T-cell (primary cell): ENCODE data around the gene DNASE1. TPM values are rescaled to one million over a fixed set of nuclear protein-coding genes. Genes with fewer than 3 reads are reported as not detected.
A peak's percentile ranks its signal among the peaks of the same experiment; 100 is the strongest.

Experiments used
- ATAC-seq, 4 experiments: fragments of 200-7000 bp in 3 of 4; fragments of 150-1000 bp in 1 of 4; cut with Tn5 transposase; replicated peaks in 1 of 4; 1 replicate in 3 of 4; 2 replicates in 1 of 4; pipeline ENCODE4 v1.10.0; 2021; ENCODE audit warnings: moderate library complexity in 3 of 4, mild to moderate bottlenecking in 2 of 4, moderate number of reproducible peaks in 1 of 4
- CTCF ChIA-PET, 2 donors: fragments of 300-600 bp; sonication (Branson Sonifier 250); formaldehyde crosslinking; loops; one replicate each; lab custom pipeline; 2022; ENCODE audit warnings: antibody characterized with exemption in 2 of 2; lab: Charles Lee
- POLR2A ChIA-PET, 2 donors: fragments of 300-600 bp; sonication (Branson Sonifier 250); formaldehyde crosslinking; loops; one replicate each; lab custom pipeline; 2022; ENCODE audit warnings: antibody characterized with exemption in 2 of 2; lab: Charles Lee
- DNase-seq, 35 experiments: peaks; one replicate each; pipeline versions ENCODE4 v3.0.0 to v3.0.0-alpha.2; 2013 to 2023
- H3K27ac ChIP-seq: one replicate; pipeline ENCODE4 v1.5.1; 2013; ENCODE audit warnings: low read length
- H3K27me3 ChIP-seq, 2 experiments: replicated peaks in 1 of 2; 1 replicate in 1 of 2; 2 replicates in 1 of 2; pipeline versions ENCODE4 v1.6.1 to v1.7.0; 2013; ENCODE audit warnings: low read length in 1 of 2, mixed read lengths in 1 of 2; ENCODE audit not compliant: control insufficient read depth in 2 of 2, insufficient read depth in 2 of 2; ENCODE audit errors: extremely low read depth in 1 of 2
- H3K36me3 ChIP-seq, 2 donors: 1 replicate in 1 of 2; 2 replicates in 1 of 2; pipeline versions ENCODE4 v1.6.1 to v1.7.0; 2013; ENCODE audit warnings: low read length in 1 of 2; ENCODE audit not compliant: control insufficient read depth in 2 of 2, insufficient read depth in 1 of 2; ENCODE audit errors: extremely low read depth in 1 of 2
- H3K4me1 ChIP-seq, 2 experiments: 1 replicate in 1 of 2; 2 replicates in 1 of 2; pipeline versions ENCODE4 v1.6.1 to v1.7.0; 2013; ENCODE audit warnings: low read length in 2 of 2, mixed read lengths in 1 of 2; ENCODE audit not compliant: insufficient read depth in 2 of 2, control insufficient read depth in 1 of 2; ENCODE audit errors: extremely low read depth in 1 of 2
- H3K4me3 ChIP-seq, 2 donors: 1 replicate in 1 of 2; 2 replicates in 1 of 2; pipeline versions ENCODE4 v1.5.1 to v1.7.0; 2013; ENCODE audit warnings: mild to moderate bottlenecking in 2 of 2, low read length in 1 of 2, moderate library complexity in 1 of 2; ENCODE audit not compliant: control insufficient read depth in 1 of 2; ENCODE audit errors: extremely low read depth in 1 of 2
- H3K9me3 ChIP-seq: 2 replicates; pipeline ENCODE4 v1.7.0; 2013
- H3K27ac Mint-ChIP-seq, 2 donors: one replicate each; pipeline ENCODE4 v1.8.0; 2020 to 2021; ENCODE audit warnings: mild to moderate bottlenecking in 2 of 2, mixed read lengths in 2 of 2
- H3K27me3 Mint-ChIP-seq, 2 donors: one replicate each; pipeline ENCODE4 v1.8.0; 2021 to 2022; ENCODE audit warnings: mixed read lengths in 2 of 2
- H3K36me3 Mint-ChIP-seq: one replicate; pipeline ENCODE4 v1.8.0; 2021; ENCODE audit warnings: mixed read lengths
- H3K4me1 Mint-ChIP-seq, 3 donors: one replicate each; pipeline ENCODE4 v1.8.0; 2020 to 2022; ENCODE audit warnings: mixed read lengths in 3 of 3, mild to moderate bottlenecking in 1 of 3
- H3K4me3 Mint-ChIP-seq, 3 donors: one replicate each; pipeline ENCODE4 v1.8.0; 2020 to 2022; ENCODE audit warnings: mild to moderate bottlenecking in 3 of 3, mixed read lengths in 3 of 3, moderate library complexity in 3 of 3
- H3K9me3 Mint-ChIP-seq, 3 donors: one replicate each; pipeline ENCODE4 v1.8.0; 2020 to 2022; ENCODE audit warnings: mixed read lengths in 3 of 3
- WGBS: methylation state at CpG from one replicate; pipeline ENCODE4 v1.1.5; 2013; ENCODE audit warnings: missing lambda C conversion rate; ENCODE audit not compliant: insufficient coverage; 5-methylcytosine and 5-hydroxymethylcytosine counted together
- total RNA-seq, 35 experiments: library from RNA in 6 of 35; stranded (reverse) in 6 of 35; fragments of 120-200 nt in 1 of 35; gene quantifications; one replicate each; pipeline versions ENCODE4 v1.2.1 to v1.2.4 and lab custom pipeline; 2013 to 2026

Gene DNASE1
- total RNA-seq, 5 donors from 2014 or later (not counting 1 experiment from before 2014, with no cell fraction given) = 22.6 to 54.4 (median 52.7) TPM

- Mint-ChIP-seq H3K36me3 (no peaks in the 10 kb centered on the region), H3K4me1 (peaks cover 40 to 41% (median 40%) of the 10 kb centered on the region in 3 donors), H3K27ac (peak overlapping the region; percentile 9), H3K4me3 (no peak overlapping the region), H3K9me3 (no peaks in the 10 kb centered on the region), H3K27me3 (no peaks in the 10 kb centered on the region)
- DNase-seq = no peak
- ChIA-PET CTCF (no interaction called here), POLR2A (no interaction called here)
- H3K9me3 ChIP-seq = no peaks in the 10 kb centered on the region
- peaks cover 17 to 19% of the 10 kb centered on the region in 2 experiments for H3K4me1 ChIP-seq
- H3K27ac ChIP-seq = no peak overlapping the region
- WGBS = 86% methylated on average over 1 of the region's 3 CpGs
- H3K4me3 ChIP-seq = no peak overlapping the region
- H3K27me3 ChIP-seq = no peaks in the 10 kb centered on the region
- no peaks in the 10 kb centered on the region for H3K36me3 ChIP-seq
- ATAC-seq = no peak
These were observed 30.8 kb upstream of the DNASE1 start for GRCh38 chr16:3623642-3624041.

DNA sequence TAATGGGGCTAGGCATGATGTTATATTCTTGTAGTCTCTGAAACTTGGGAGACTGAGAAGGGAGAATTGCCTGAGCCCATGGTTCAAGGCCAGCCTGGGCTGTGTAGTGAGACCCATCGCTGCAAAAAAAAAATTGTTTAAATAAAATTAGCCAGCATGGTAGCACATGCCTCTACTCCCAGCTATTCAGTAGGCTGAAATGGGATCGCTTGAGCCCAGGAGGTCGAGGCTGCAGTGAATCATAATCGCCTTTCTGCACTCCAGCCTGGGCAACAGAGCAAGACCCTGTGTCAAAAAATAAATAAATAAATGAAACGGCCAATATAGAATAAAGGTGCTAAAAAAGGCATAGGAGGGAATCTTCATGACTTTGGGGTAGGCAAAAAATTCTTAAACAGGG lies 29.2 kb upstream of the DNASE1 start:
- H3K4me1 ChIP-seq = peaks cover 17 to 19% of the 10 kb centered on the region in 2 experiments
- Mint-ChIP-seq H3K36me3 (no peaks in the 10 kb centered on the region), H3K27ac (peak overlapping the region; percentile 75 to 93), H3K4me1 (peaks cover 41 to 47% (median 43%) of the 10 kb centered on the region in 3 donors), H3K9me3 (no peaks in the 10 kb centered on the region), H3K4me3 (peak overlapping the region in 2 of 3 donors; percentile 9 to 49), H3K27me3 (no peaks in the 10 kb centered on the region)
- no peaks in the 10 kb centered on the region for H3K27me3 ChIP-seq
- DNase-seq (no peak), ATAC-seq (no peak)
- no peak overlapping the region for H3K4me3 ChIP-seq
- H3K9me3 ChIP-seq = no peaks in the 10 kb centered on the region
- H3K36me3 ChIP-seq = no peaks in the 10 kb centered on the region
- peak overlapping the region; percentile 22 for H3K27ac ChIP-seq
- 100% methylated on average over 1 of the region's 5 CpGs for WGBS
- ChIA-PET CTCF (interaction anchor here in 1 of 2 donors (0.6 kb wide), 1 partner anchor 76 kb away, joined by 3 read pairs; no protein-coding TSS in a partner anchor), POLR2A (no interaction called here)

GRCh38 chr16:3625911-3626732 lies 28.4 kb upstream of the DNASE1 start:
- H3K27ac Mint-ChIP-seq = peak overlapping the region; percentile 75 to 93
- peak overlapping the region; percentile 22 for H3K27ac ChIP-seq
- peak overlapping the region in 2 of 3 donors; percentile 48 to 49 for H3K4me3 Mint-ChIP-seq
- no peaks in the 10 kb centered on the region for H3K36me3 ChIP-seq
- CTCF ChIA-PET = interaction anchor here (0.6 to 1.1 kb wide), 3 partner anchors 14 to 360 kb away, joined by 3 to 4 read pairs (median 4); partner anchors contain the start of gene SLX4 (in 1 of the 2)
- H3K9me3 ChIP-seq = no peaks in the 10 kb centered on the region
- POLR2A ChIA-PET = interaction anchor here in 1 of 2 donors (0.8 kb wide), 1 partner anchor 12 kb away, joined by 4 read pairs; no protein-coding TSS in a partner anchor
- H3K27me3 ChIP-seq = no peaks in the 10 kb centered on the region
- DNase-seq (peak in 1 of 35 experiments; percentile 43), ATAC-seq (peak; percentile 85 to 92 (median 90))
- H3K27me3 Mint-ChIP-seq = no peaks in the 10 kb centered on the region
- no peak overlapping the region for H3K4me3 ChIP-seq
- WGBS = 56% methylated on average over 3 of the region's 4 CpGs
- H3K4me1 Mint-ChIP-seq = peaks cover 42 to 45% (median 43%) of the 10 kb centered on the region in 3 donors
- no peaks in the 10 kb centered on the region for H3K9me3 Mint-ChIP-seq
- H3K4me1 ChIP-seq = peaks cover 17 to 19% of the 10 kb centered on the region in 2 experiments
- no peaks in the 10 kb centered on the region for H3K36me3 Mint-ChIP-seq

- peaks cover 27 to 54% (median 36%) of the 10 kb centered on the region in 3 donors for H3K4me1 Mint-ChIP-seq
These were observed 17.0 kb upstream of the DNASE1 start for GRCh38 chr16:3637371-3637923.

GRCh38 chr16:3638916-3639644 lies 15.4 kb upstream of the DNASE1 start:
- no peaks in the 10 kb centered on the region for H3K9me3 Mint-ChIP-seq
- H3K4me3 Mint-ChIP-seq = peak overlapping the region in 1 of 3 donors; percentile 0
- H3K4me1 Mint-ChIP-seq = peaks cover 27 to 45% (median 36%) of the 10 kb centered on the region in 3 donors
- no peak overlapping the region for H3K27ac Mint-ChIP-seq
- Histone ChIP-seq H3K27ac (no peak overlapping the region), H3K9me3 (no peaks in the 10 kb centered on the region), H3K4me1 (peaks cover 8 to 16% of the 10 kb centered on the region in 2 experiments), H3K4me3 (no peak overlapping the region), H3K36me3 (peaks cover 20 to 31% of the 10 kb centered on the region in 2 donors), H3K27me3 (no peaks in the 10 kb centered on the region)
- DNase-seq = no peak
- peaks cover 10% of the 10 kb centered on the region for H3K36me3 Mint-ChIP-seq
- no peaks in the 10 kb centered on the region for H3K27me3 Mint-ChIP-seq
- 97% methylated on average over 6 of the region's 13 CpGs for whole genome bisulfite sequencing
- CTCF ChIA-PET = no interaction called here
- no peak for ATAC-seq
- POLR2A ChIA-PET = no interaction called here

More at GRCh38 chr16:3637371-3637923, 17.0 kb upstream of the DNASE1 start:
- CTCF ChIA-PET = no interaction called here
- peak; percentile 82 to 90 (median 85) for ATAC-seq
- POLR2A ChIA-PET = interaction anchor here in 1 of 2 donors (0.8 kb wide), 1 partner anchor 11 kb away, joined by 4 read pairs; no protein-coding TSS in a partner anchor
- Mint-ChIP-seq H3K36me3 (peaks cover 8% of the 10 kb centered on the region), H3K4me3 (peak overlapping the region in 1 of 3 donors; percentile 36), H3K9me3 (no peaks in the 10 kb centered on the region), H3K27me3 (no peaks in the 10 kb centered on the region), H3K27ac (peak overlapping the region; percentile 81 to 84)
- no peaks in the 10 kb centered on the region for H3K9me3 ChIP-seq
- peak in 28 of 35 experiments; percentile 8 to 57 (median 28) for DNase-seq
- H3K4me3 ChIP-seq = no peak overlapping the region
- H3K27ac ChIP-seq = peak overlapping the region; percentile 31
- H3K36me3 ChIP-seq = peaks cover 15 to 23% of the 10 kb centered on the region in 2 donors
- no peaks in the 10 kb centered on the region for H3K27me3 ChIP-seq
- 25% methylated on average over 1 of the region's 3 CpGs for WGBS
- peaks cover 8 to 16% of the 10 kb centered on the region in 2 experiments for H3K4me1 ChIP-seq
